ENCODE data around the gene GSTA4.
"Not testable (repeated sequence)": the region's sequence is repeated elsewhere in the genome, so short reads cannot be mapped to it uniquely, and the experiment has no call there.

The GSTA4 gene

GRCh38 chr6:53014744-53015143 lies 19.7 kb upstream of the GSTA4 start:
- no peak for DNase-seq (ENCODE audit: low spot score)
- Histone ChIP-seq H3K27ac (peak overlapping the region; percentile 46 to 53), H3K4me3 (no peak overlapping the region)
- TF ChIP-seq CTCF (IDR thresholded peaks at IDR 0.05) = no peak

GRCh38 chr6:53014063-53014462 lies 19.0 kb upstream of the GSTA4 start:
- TF ChIP-seq CTCF (IDR thresholded peaks at IDR 0.05) = no peak
- DNase-seq (ENCODE audit: low spot score) = no peak
- Histone ChIP-seq H3K4me3 (no peak overlapping the region), H3K27ac (peak overlapping the region; percentile 53 to 88)

- Histone ChIP-seq H3K27ac (no peak overlapping the region), H3K4me3 (no peak overlapping the region)
- TF ChIP-seq CTCF (IDR thresholded peaks at IDR 0.05) = no peak
- no peak for DNase-seq (ENCODE audit: low spot score)
These were observed 16.9 kb upstream of the GSTA4 start for GRCh38 chr6:53011979-53012378.

- H3K27ac ChIP-seq = no peak overlapping the region
- no peak for TF ChIP-seq CTCF (IDR thresholded peaks at IDR 0.05)
- no peak overlapping the region for H3K4me3 ChIP-seq
- no peak for DNase-seq (ENCODE audit: low spot score)
These were observed 15.4 kb upstream of the GSTA4 start for GRCh38 chr6:53010504-53010903.

GRCh38 chr6:53009511-53009910 lies 14.4 kb upstream of the GSTA4 start:
- no peak for DNase-seq (ENCODE audit: low spot score)
- no peak for TF ChIP-seq CTCF (IDR thresholded peaks at IDR 0.05)
- no peak overlapping the region for H3K27ac ChIP-seq
- no peak overlapping the region for H3K4me3 ChIP-seq

- TF ChIP-seq CTCF (IDR thresholded peaks at IDR 0.05) = no peak
- DNase-seq (ENCODE audit: low spot score) = no peak
- H3K27ac ChIP-seq = no peak overlapping the region
- H3K4me3 ChIP-seq = no peak overlapping the region
These were observed 14.0 kb upstream of the GSTA4 start for GRCh38 chr6:53009056-53009455.

- not testable (repeated sequence) for H3K4me3 ChIP-seq; H3K27ac ChIP-seq; DNase-seq (ENCODE audit: low spot score)
These were observed 13.2 kb upstream of the GSTA4 start for GRCh38 chr6:53008192-53008687.

All from coronary artery (tissue), 2 donors.